Kidney tubule cell (primary cell): ENCODE results near the gene ETV3.
"Not testable (repeated sequence)": the region's sequence is repeated elsewhere in the genome, so short reads cannot be mapped to it uniquely, and the experiment has no call there.

ENCODE experiments used
- DNase-seq: peaks from one replicate; pipeline ENCODE4 v3.0.0-alpha.2; 2018; ENCODE audit warnings: low spot score

ETV3 gene

DNA sequence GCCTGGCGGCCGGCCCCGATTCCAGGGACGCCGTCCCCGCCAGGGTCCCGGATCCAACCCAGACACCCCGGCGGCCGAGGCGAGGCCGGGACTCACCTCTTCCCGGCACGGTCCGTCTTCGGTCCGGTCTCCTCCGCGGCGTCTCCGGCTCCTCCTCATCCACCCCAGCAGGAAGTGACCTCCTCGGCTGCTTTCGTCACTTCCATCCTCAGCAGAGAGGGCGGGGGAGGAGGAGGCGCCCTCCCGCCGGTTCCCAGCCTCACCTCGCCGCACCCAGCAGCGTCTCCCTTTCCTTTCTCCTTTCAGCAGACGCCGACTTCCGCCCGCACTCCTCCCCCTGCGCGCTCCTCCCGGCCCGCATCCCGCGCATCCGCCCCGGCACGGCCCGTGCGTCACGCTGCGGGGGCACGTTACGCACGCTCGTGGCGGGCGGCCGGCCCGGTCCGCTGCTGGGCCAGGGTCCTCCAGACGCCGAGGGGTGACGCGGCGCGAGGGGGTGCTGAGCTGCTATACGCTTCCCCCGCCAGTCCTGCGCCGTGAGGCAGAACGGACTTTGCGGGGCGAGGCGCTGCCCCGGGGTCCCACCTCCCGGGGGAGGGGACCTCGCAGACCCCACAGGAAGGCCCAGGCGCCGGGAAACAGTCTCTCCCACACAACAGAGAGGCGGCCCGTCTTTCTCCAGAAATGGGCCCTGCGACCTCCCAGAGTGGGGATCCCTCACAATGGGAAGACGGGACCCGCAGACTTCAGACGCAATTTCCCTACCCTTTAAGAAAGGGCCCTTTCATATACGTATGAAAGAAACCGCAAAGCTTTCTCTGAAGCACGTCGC, at the start of gene ETV3:
Gene ETV3, minus strand, starts transcription at position 176 of the 832 bp plus-strand sequence. CDS start 2,043 bp downstream, outside the sequence.
- peak; percentile 94 for DNase-seq

- DNase-seq, result no peak
Observed at GRCh38 chr1:157186281-157186992, 48.2 kb upstream of the ETV3 start.

- no peak for DNase-seq
Observed at GRCh38 chr1:157183870-157184269, 45.7 kb upstream of the ETV3 start.

GRCh38 chr1:157182371-157182770, 44.2 kb upstream of the ETV3 start:
- not testable (repeated sequence) for DNase-seq

DNA sequence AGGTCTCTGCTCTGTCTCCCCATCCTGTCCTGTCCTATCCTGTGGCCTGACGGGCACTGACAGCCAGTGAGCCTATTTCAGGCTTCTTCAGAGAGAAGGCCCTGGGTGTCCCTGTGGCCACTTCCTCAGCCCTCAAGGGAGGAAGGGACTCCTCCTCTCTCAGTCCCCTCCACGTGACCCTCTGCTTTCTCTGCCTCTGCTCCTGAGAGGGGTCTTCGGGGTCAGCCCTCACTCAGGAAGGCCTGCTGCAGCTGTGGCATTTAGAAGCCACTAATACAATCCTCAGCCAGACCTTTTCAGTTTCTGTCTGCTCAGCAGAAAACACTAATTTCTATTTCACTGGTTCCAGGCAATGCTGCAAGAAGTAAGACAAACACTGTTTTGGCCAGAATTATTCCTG, 43.6 kb upstream of the ETV3 start:
- no peak for DNase-seq

DNA sequence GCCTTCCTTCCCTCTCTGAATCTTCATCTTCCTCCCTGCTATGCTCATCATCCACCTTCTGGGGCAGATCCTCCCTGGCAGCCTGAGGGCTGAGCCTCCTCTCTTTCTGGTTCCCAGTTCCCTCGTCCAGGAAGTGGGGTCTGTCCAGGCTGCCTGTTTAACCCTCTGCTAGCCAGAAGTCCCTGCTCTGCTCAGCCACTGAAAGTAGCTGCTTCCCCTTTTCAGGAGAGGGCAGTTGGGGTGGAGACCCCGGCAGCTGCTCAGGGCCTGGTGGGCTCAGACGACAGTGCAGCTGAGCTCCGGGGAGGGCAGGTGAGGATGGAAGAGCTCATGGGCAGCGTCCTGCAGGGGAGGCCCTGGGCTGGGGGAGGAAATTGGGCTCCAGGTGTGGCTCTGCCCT, 43.1 kb upstream of the ETV3 start:
- no peak for DNase-seq

DNA sequence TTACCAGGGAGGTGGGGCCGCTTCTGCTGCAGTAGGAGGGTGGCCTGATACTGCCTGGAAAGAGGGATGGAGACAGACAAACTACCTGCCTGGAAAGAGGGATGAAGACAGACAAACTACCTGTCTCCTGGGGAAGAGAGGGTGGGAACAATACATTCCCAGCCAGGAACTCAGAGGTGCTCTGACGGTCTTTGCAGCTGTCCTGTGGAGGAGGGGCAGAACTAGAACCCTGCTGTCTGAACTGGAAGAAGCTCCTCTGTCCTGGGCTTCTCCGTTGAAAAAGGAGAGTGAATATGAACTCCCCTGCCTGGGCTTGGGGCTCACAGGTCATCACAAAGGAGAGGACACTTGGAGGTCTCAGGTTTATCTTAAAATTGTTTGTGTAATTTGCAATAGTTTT, 40.3 kb upstream of the ETV3 start:
- no peak for DNase-seq

- DNase-seq, result no peak
Observed at GRCh38 chr1:157177733-157178394, 39.7 kb upstream of the ETV3 start.

DNA sequence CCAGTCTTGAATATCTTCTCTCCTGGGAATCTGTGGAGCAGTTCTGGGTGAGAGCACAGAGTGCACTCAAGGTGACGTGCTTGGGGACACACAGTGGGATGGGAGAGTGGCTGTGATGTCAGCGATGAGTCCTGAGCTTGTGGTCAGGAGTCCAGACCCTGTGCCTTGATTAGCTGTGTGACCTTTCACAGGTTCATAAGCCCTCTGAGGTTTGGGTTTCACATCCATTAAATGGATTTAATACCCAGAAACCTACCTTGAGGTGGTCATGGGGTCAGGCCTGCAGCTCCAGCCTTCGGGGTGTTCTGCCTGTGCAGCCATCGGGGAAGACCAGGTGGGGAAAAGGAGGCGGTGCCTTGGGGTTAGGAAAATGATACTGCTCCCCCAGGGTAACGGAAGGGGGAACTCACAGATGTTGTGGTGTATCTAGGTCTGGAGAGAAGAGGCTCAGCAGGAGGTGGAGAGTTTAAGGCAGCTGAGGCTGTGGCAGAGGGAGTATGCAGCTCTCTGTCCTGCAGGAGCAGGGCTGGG, 38.5 kb upstream of the ETV3 start:
- no peak for DNase-seq

DNA sequence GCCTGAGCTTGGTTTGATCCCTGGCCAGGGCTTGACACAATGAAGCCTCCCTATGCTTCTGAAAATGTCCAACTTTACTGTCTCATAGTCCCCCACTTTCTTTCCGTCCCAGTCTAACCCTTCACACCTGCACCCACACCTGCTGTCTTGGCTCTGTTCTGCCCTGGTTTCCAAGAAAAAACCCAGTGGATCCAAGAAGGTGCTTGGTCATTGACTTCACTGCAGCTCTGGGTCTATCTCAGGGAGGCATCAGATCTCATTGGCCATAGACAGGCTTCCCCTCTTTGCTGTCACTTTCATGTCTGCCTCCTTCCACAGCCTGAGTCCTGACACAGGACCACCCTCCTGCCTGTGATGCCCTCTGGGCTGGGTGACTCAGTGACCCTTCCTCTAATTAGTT, 37.8 kb upstream of the ETV3 start:
- DNase-seq, result no peak

GRCh38 chr1:157173900-157174410, 35.8 kb upstream of the ETV3 start:
- DNase-seq, result no peak

GRCh38 chr1:157173241-157173640, 35.0 kb upstream of the ETV3 start:
- not testable (repeated sequence) for DNase-seq

DNA sequence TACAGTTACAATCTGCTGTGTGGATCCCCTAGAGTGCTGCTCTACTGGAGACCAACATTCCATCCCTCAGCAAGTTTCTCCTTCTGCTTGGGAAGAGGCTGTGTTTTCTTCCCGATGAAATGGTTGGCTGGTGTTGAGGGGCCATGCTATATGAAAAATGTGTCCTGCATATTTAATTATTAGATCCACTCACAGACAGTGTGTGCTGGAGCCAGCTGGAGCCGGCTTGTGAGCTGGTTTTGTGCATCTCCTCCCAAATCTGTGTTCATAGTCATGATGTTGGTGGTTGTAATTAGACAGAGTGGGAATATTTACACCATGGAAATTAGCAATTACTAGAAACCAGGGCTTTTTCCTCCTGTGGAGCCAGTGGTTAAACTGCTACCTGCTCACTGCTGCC, 34.4 kb upstream of the ETV3 start:
- DNase-seq, result not testable (repeated sequence)

- not testable (repeated sequence) for DNase-seq
Observed at GRCh38 chr1:157171903-157172503, 33.8 kb upstream of the ETV3 start.

- DNase-seq, result peak; percentile 47
Observed at GRCh38 chr1:157170677-157171515, 32.7 kb upstream of the ETV3 start.

- no peak for DNase-seq
Observed at GRCh38 chr1:157168015-157168414, 29.8 kb upstream of the ETV3 start.

DNA sequence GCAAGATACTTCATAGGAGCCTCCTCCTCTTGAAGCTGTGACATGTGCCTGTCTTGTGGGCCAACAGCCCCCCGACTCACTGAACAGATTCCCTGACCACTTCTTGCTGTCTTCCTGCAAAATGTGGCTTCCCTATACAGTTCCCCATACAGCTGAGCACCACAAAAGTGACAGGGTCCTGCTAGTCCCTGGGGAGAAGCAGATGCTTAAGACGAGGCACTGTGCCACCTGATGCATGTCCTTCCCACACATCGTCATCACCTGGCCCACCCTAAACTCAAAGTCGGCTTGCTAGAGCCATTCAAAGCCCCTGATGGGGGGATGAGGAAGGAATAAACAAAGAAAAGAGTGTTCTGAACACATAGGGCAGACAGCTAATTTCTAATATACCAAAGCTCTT, 29.2 kb upstream of the ETV3 start:
- DNase-seq, result no peak

DNA sequence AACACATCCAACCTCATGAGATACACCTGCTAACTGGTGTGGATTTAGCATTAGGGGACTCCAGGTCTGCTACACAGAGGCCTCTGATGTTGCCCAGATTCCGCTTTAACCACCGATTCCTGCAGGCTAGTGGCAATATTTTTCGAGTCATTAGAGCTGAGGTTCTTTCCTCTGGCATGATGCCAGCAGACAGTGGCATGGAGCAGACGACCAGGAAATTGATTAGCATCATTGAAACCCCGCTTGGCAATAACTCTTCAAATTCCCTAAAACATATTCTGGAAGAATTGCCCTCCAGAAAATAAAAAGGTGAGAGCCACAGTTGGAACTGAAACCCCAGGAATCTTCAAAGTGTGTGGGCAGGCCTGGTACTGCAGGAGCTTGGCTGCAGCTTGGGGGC, 28.4 kb upstream of the ETV3 start:
- no peak for DNase-seq

- peak; percentile 66 for DNase-seq
Observed at GRCh38 chr1:157163273-157164127, 25.3 kb upstream of the ETV3 start.

- DNase-seq, result no peak
Observed at GRCh38 chr1:157162345-157162744, 24.1 kb upstream of the ETV3 start.
